Hepatocyte (in vitro differentiated cells): ENCODE results near the gene PKNOX2.

Experiments
- CTCF ChIP-seq: fragments of 200-600 bp; sonication (generic); IDR thresholded peaks from 2 replicates; pipeline ENCODE4 v1.5.1; 2016; ENCODE audit warnings: antibody characterized with exemption, mild to moderate bottlenecking; ENCODE audit not compliant: poor library complexity
- EZH2 ChIP-seq: fragments of 200-600 bp; sonication (generic); IDR thresholded peaks from 2 replicates; pipeline ENCODE4 v1.6.1; 2016; ENCODE audit warnings: antibody characterized with exemption, mild to moderate bottlenecking, borderline replicate concordance
- EZH2phosphoT487 ChIP-seq: fragments of 200-600 bp; sonication (generic); IDR thresholded peaks from one replicate; pipeline ENCODE4 v1.6.1; 2018; ENCODE audit warnings: antibody characterized with exemption, mild to moderate bottlenecking, low read depth, moderate library complexity; ENCODE audit not compliant: unreplicated experiment, severe bottlenecking

- TF ChIP-seq EZH2phosphoT487 (no peak), CTCF (no peak), EZH2 (no peak)
These were observed 166.1 kb downstream of the PKNOX2 start for GRCh38 chr11:125330462-125331325.
